Activated CD4-positive, alpha-beta T cell treated with anti-CD3 and anti-CD28 coated beads, Interleukin-2, Interleukin-6, amounts not matched to agents 100 ng/mL and 50 ng/mL, durations not matched to agents 16 hours and 8 hours (primary cell): Measurements from ENCODE around the gene EGFL8.
"Not testable (repeated sequence)": the region's sequence is repeated elsewhere in the genome, so short reads cannot be mapped to it uniquely, and the experiment has no call there.

ENCODE experiments used
- DNase-seq: peaks from one replicate; pipeline ENCODE4 v3.0.0-alpha.2; 2020

The EGFL8 gene

GRCh38 chr6:32185681-32186131, 21.3 kb downstream of the EGFL8 start:
- DNase-seq: peak; percentile 76

GRCh38 chr6:32186151-32186840, 21.9 kb downstream of the EGFL8 start:
- DNase-seq: not testable (repeated sequence)

- DNase-seq: no peak
These were observed 22.8 kb downstream of the EGFL8 start for GRCh38 chr6:32187009-32187709.

- DNase-seq: not testable (repeated sequence)
These were observed 23.5 kb downstream of the EGFL8 start for GRCh38 chr6:32187725-32188380.

GRCh38 chr6:32188381-32189068, 24.1 kb downstream of the EGFL8 start:
- no peak for DNase-seq

GRCh38 chr6:32189069-32189741, 24.8 kb downstream of the EGFL8 start:
- DNase-seq: no peak

GRCh38 chr6:32189742-32190053, 25.3 kb downstream of the EGFL8 start:
- DNase-seq: no peak

- DNase-seq: peak; percentile 93
These were observed 25.9 kb downstream of the EGFL8 start, which contains the start of gene PBX2 for GRCh38 chr6:32190054-32190851. PBX2 (minus strand) TSS chr6:32190202; CDS start chr6:32189915, 287 bp downstream.

- no peak for DNase-seq
These were observed 26.7 kb downstream of the EGFL8 start for GRCh38 chr6:32190911-32191677.

GRCh38 chr6:32191696-32192607, 27.6 kb downstream of the EGFL8 start:
- no peak for DNase-seq

- peak; percentile 74 for DNase-seq
These were observed 28.2 kb downstream of the EGFL8 start, which contains the start of gene GPSM3 for GRCh38 chr6:32192608-32193039. GPSM3 (minus strand) TSS chr6:32192643; CDS start chr6:32192513, 130 bp downstream.

- DNase-seq: not testable (repeated sequence)
These were observed 28.7 kb downstream of the EGFL8 start for GRCh38 chr6:32193096-32193495.

- DNase-seq: no peak
These were observed 30.0 kb downstream of the EGFL8 start for GRCh38 chr6:32194388-32194787.

GRCh38 chr6:32194825-32195651, 30.6 kb downstream of the EGFL8 start:
- peak; percentile 50 for DNase-seq

- DNase-seq: peak; percentile 100
These were observed 31.2 kb downstream of the EGFL8 start for GRCh38 chr6:32195652-32195901.

- DNase-seq: peak; percentile 77
These were observed 31.7 kb downstream of the EGFL8 start for GRCh38 chr6:32195902-32196681.

GRCh38 chr6:32196682-32197616, 32.6 kb downstream of the EGFL8 start:
- DNase-seq: no peak
